GM12873 (cell line): Measurements from ENCODE around the gene ZNF749.

Experiments used
- TF ChIP-seq, protein P1 (sequence below): IDR thresholded peaks from 2 replicates; pipeline ENCODE4 v1.5.1; 2012; ENCODE audit warnings: low read depth, mild to moderate bottlenecking, moderate library complexity, low read length, control low read depth; ENCODE audit not compliant: insufficient read depth; ENCODE audit errors: missing control alignments

Gene ZNF749

GRCh38 chr19:57477191-57478008 lies 42.3 kb downstream of the ZNF749 start, which contains the start of gene ZNF772:
TSS of gene ZNF772 (minus strand) at chr19:57477566. CDS start at chr19:57477309, 257 bp downstream.
- TF ChIP-seq, protein P1, sequence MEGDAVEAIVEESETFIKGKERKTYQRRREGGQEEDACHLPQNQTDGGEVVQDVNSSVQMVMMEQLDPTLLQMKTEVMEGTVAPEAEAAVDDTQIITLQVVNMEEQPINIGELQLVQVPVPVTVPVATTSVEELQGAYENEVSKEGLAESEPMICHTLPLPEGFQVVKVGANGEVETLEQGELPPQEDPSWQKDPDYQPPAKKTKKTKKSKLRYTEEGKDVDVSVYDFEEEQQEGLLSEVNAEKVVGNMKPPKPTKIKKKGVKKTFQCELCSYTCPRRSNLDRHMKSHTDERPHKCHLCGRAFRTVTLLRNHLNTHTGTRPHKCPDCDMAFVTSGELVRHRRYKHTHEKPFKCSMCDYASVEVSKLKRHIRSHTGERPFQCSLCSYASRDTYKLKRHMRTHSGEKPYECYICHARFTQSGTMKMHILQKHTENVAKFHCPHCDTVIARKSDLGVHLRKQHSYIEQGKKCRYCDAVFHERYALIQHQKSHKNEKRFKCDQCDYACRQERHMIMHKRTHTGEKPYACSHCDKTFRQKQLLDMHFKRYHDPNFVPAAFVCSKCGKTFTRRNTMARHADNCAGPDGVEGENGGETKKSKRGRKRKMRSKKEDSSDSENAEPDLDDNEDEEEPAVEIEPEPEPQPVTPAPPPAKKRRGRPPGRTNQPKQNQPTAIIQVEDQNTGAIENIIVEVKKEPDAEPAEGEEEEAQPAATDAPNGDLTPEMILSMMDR = peak; percentile 85

DNA sequence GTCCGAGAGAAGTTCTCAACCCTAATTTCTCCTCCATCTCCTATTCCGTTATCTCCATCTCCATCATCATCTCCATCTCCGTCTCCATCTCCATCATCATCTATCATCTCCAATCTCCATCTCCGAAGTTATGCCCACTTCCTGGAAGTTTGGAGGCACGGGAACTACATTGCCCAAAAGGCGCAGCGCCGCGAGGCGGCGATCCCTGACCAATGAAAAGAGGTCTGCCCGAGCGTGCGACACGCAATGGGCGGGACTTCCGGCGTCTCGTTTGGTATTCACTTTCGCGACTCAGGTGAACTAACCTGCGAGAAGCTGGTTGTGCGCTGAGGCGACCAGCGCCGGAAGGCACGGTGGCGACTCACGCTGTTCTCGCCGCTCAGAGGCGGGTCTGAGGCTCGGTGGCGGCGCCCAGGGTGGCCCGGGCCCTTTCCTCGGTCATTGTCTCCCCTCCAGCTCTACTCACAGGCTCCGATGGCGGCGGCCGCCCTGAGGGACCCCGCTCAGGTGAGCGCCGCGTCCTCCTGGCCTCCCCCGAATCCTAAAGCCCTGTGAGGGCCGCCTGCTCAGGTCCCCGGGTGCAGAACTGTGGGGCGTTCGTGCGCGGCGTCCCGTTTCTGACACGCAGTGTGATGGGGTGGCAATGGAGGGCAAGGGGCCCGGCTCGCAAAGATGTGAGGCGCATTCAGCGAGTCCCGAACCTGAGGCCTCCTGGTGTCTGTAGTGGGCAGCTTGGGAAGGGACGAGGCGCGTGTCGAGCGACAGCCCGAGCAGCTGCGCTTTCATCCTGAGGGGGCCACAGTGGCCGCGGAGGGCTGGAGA lies 52.6 kb downstream of the ZNF749 start, which contains the start of gene ZNF419:
ZNF419 (plus strand) TSS at position 274 of the 822 bp plus-strand sequence; CDS start at position 475, 201 bp downstream.
- TF ChIP-seq, protein P1 = peak; percentile 8
